Measurements from ENCODE around the gene CHRDL1.

The CHRDL1 gene

DNA sequence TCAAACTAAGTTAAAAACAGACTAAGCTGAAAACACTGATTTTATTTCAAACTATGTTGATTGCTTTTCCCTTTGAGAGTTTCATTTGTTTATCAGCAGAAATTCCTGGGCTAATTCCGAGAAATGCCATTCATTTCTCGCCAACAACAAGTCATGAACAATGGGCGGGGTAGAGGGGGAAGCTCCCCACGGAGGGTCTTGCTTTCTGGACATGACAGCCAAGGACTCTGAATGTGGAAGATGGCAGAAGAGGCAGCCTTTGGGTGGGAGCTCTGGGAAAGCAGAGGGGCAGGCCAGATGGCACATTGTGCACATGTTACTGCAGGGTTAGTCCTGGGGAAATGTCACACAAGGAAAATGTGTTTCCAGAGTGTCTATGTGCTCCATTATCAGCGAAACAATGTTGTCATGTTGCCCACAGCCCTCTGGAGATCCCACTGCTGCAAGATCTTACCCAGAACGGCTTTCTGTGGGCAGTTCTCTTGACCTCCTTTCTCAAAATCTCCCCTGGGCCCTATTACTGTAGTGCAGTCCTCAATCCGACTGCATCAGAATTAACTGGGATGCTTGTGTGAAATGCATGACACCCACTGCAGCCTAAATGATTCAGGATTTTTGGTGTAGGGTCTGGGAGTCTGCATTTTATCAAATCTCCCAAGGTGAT, 45.0 kb downstream of the CHRDL1 start:
- Histone ChIP-seq H3K27ac (no peak overlapping the region), H3K4me3 (ENCODE audit: low read depth, low read length) (no peak overlapping the region), H3K36me3 (replicated peaks) (no peaks in the 10 kb centered on the region), H3K27me3 (replicated peaks) (no peaks in the 10 kb centered on the region)
- no peak for DNase-seq
- in situ Hi-C loops (cut with HindIII; ENCODE audit: low pct_ligation_motif_present, low sequenced_read_pairs) = no loop called here
- TF ChIP-seq, protein P1, sequence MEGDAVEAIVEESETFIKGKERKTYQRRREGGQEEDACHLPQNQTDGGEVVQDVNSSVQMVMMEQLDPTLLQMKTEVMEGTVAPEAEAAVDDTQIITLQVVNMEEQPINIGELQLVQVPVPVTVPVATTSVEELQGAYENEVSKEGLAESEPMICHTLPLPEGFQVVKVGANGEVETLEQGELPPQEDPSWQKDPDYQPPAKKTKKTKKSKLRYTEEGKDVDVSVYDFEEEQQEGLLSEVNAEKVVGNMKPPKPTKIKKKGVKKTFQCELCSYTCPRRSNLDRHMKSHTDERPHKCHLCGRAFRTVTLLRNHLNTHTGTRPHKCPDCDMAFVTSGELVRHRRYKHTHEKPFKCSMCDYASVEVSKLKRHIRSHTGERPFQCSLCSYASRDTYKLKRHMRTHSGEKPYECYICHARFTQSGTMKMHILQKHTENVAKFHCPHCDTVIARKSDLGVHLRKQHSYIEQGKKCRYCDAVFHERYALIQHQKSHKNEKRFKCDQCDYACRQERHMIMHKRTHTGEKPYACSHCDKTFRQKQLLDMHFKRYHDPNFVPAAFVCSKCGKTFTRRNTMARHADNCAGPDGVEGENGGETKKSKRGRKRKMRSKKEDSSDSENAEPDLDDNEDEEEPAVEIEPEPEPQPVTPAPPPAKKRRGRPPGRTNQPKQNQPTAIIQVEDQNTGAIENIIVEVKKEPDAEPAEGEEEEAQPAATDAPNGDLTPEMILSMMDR (IDR thresholded peaks at IDR 0.05; ENCODE audit: low read depth, low read length, missing control alignments) = no peak

DNA sequence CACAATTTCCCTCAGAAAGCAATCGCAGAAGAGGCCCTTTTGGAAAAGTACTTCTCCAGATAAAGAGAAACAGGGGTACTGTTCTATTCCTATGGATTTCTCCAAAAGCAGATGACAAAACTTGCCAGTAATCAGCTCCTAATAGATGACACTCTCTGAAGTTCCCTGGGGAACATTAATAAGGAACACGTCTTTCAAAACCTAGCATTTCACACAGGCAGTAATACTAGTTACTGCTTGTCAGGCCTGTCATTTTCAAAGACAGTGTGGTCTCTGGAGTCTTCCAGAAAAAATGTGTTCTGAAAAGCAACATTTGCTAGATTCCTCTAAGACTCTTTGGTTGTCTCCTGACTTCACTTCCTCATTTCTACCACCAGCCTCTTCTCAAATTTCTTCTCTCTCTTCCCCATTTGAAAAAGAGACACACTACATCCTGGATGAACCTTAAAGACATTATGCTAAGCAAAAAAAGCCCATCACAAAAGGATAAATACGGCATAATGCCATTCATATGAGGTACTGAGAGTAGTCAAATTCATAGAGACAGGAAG, 47.3 kb downstream of the CHRDL1 start:
- no peaks in the 10 kb centered on the region for H3K27me3 ChIP-seq (replicated peaks)
- H3K4me3 ChIP-seq (ENCODE audit: low read depth, low read length) = no peak overlapping the region
- no peak overlapping the region for H3K27ac ChIP-seq
- no peaks in the 10 kb centered on the region for H3K36me3 ChIP-seq (replicated peaks)
- no peak for DNase-seq
- TF ChIP-seq, protein P1 (IDR thresholded peaks at IDR 0.05; ENCODE audit: low read depth, low read length, missing control alignments) = no peak
- in situ Hi-C loops (cut with HindIII; ENCODE audit: low pct_ligation_motif_present, low sequenced_read_pairs) = no loop called here

- in situ Hi-C loops (cut with HindIII; ENCODE audit: low pct_ligation_motif_present, low sequenced_read_pairs) = no loop called here
- no peak overlapping the region for H3K27ac ChIP-seq
- TF ChIP-seq, protein P1 (IDR thresholded peaks at IDR 0.05; ENCODE audit: low read depth, low read length, missing control alignments) = no peak
- DNase-seq = no peak
- H3K36me3 ChIP-seq (replicated peaks) = no peaks in the 10 kb centered on the region
- no peaks in the 10 kb centered on the region for H3K27me3 ChIP-seq (replicated peaks)
- H3K4me3 ChIP-seq (ENCODE audit: low read depth, low read length) = no peak overlapping the region
Observed at GRCh38 chrX:110746014-110746413, 49.6 kb downstream of the CHRDL1 start.

GRCh38 chrX:110745288-110745687, 50.3 kb downstream of the CHRDL1 start:
- TF ChIP-seq, protein P1 (IDR thresholded peaks at IDR 0.05; ENCODE audit: low read depth, low read length, missing control alignments) = no peak

GRCh38 chrX:110743679-110744340, 51.8 kb downstream of the CHRDL1 start:
- in situ Hi-C loops (cut with HindIII; ENCODE audit: low pct_ligation_motif_present, low sequenced_read_pairs) = no loop called here
- no peak for DNase-seq
- no peak overlapping the region for H3K27ac ChIP-seq
- H3K4me3 ChIP-seq (ENCODE audit: low read depth, low read length) = no peak overlapping the region
- TF ChIP-seq, protein P1 (IDR thresholded peaks at IDR 0.05; ENCODE audit: low read depth, low read length, missing control alignments) = no peak
- no peaks in the 10 kb centered on the region for H3K27me3 ChIP-seq (replicated peaks)
- no peaks in the 10 kb centered on the region for H3K36me3 ChIP-seq (replicated peaks)

More at GRCh38 chrX:110745288-110745687, 50.3 kb downstream of the CHRDL1 start:
- in situ Hi-C loops (cut with HindIII; ENCODE audit: low pct_ligation_motif_present, low sequenced_read_pairs) = no loop called here
- Histone ChIP-seq H3K4me3 (ENCODE audit: low read depth, low read length) (no peak overlapping the region), H3K27me3 (replicated peaks) (no peaks in the 10 kb centered on the region), H3K27ac (no peak overlapping the region), H3K36me3 (replicated peaks) (no peaks in the 10 kb centered on the region)
- no peak for DNase-seq

All from brain microvascular endothelial cell (primary cell).